Fibroblast of villous mesenchyme (primary cell): Measurements from ENCODE around the gene BDP1. TPM values are rescaled to one million over a fixed set of nuclear protein-coding genes. Genes with fewer than 3 reads are reported as not detected.
"Not testable (repeated sequence)": the region's sequence is repeated elsewhere in the genome, so short reads cannot be mapped to it uniquely, and the experiment has no call there.

Experiments used
- DNase-seq: peaks from one replicate; pipeline ENCODE4 v3.0.0-alpha.2; 2010; ENCODE audit warnings: low read depth
- H3K4me3 ChIP-seq: 2 replicates; pipeline ENCODE4 v1.5.1; 2011; ENCODE audit warnings: low read depth, mild to moderate bottlenecking, low read length
- total RNA-seq: library from RNA; depleted of rRNA; stranded (reverse); fragments of >200 nt; gene quantifications from 2 replicates; pipeline ENCODE4 v1.2.3, GENCODE V29; 2012
- TF ChIP-seq, protein P1 (sequence below): IDR thresholded peaks from 2 replicates; pipeline ENCODE4 v1.5.1; 2012; ENCODE audit warnings: low read depth, mild to moderate bottlenecking, low read length; ENCODE audit not compliant: insufficient read depth

BDP1 gene
- total RNA-seq, 1 donor: 28.5 TPM

- DNase-seq: no peak
- TF ChIP-seq, protein P1, sequence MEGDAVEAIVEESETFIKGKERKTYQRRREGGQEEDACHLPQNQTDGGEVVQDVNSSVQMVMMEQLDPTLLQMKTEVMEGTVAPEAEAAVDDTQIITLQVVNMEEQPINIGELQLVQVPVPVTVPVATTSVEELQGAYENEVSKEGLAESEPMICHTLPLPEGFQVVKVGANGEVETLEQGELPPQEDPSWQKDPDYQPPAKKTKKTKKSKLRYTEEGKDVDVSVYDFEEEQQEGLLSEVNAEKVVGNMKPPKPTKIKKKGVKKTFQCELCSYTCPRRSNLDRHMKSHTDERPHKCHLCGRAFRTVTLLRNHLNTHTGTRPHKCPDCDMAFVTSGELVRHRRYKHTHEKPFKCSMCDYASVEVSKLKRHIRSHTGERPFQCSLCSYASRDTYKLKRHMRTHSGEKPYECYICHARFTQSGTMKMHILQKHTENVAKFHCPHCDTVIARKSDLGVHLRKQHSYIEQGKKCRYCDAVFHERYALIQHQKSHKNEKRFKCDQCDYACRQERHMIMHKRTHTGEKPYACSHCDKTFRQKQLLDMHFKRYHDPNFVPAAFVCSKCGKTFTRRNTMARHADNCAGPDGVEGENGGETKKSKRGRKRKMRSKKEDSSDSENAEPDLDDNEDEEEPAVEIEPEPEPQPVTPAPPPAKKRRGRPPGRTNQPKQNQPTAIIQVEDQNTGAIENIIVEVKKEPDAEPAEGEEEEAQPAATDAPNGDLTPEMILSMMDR: no peak
- no peak overlapping the region for H3K4me3 ChIP-seq
Measured at GRCh38 chr5:71588533-71588885, 133.1 kb downstream of the BDP1 start.

DNA sequence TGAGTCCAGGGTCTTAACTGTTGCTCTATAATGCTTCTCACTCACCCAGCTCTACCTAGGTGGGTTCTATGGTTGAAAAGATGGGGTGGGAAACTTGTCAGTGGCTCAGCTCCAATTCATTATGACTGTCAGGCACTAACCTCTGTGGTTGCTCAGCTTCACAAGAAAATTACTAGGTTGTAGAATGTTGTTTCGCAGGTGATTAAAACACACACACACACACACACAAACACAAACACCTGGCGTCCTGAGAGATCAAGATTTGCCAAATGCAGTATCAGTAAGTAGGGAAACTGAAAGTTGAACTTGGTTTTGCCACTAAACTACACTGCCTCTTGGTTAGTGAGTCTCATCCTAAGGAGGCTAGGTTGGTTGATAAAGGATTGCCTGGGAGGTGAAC is 134.5 kb downstream of the BDP1 start:
- TF ChIP-seq, protein P1: no peak
- DNase-seq: no peak
- no peak overlapping the region for H3K4me3 ChIP-seq

- no peak for DNase-seq
- TF ChIP-seq, protein P1: no peak
Measured at GRCh38 chr5:71591100-71591499, 135.6 kb downstream of the BDP1 start.

DNA sequence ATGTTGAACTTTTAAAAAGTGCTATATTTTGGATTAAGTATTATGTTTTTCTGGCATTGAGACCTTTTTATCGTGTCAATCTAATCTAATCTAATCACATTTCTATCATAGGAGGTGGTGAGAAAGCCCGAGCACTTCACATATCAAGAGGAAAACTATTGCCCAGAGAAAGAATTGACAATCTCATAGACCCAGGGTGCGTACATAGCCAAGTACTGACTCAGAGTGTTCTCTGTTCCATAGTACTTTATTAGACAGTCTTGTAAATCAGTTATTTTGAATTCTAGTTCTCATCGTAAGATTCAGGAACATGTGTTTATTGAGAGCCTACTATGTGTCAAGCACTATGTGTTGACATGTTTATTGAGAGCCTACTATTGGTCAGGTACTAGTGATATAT is 140.7 kb downstream of the BDP1 start:
- no peak for DNase-seq
- TF ChIP-seq, protein P1: no peak
- no peak overlapping the region for H3K4me3 ChIP-seq

More at GRCh38 chr5:71591100-71591499, 135.6 kb downstream of the BDP1 start:
- no peak overlapping the region for H3K4me3 ChIP-seq

DNA sequence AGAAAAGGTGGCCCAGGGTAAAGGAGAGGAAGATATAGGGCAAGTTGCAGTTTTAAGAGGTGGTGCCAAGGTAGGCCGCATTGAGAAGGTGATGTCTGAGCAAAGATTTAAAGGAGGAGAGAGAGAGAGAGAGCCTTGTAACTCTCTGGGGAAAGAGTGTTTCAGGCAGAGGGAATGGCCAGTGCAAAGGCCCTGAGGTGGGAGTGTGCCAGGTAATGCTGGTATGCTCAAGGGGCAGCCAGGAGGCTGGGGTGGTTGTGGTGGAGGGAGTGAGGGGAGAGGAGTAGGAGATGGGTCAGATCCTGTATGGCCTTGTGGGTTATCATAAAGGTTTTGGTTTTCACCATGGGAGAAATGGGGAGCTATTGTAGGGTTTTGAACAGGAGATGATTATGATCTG is 141.6 kb downstream of the BDP1 start:
- no peak overlapping the region for H3K4me3 ChIP-seq
- DNase-seq: no peak
- TF ChIP-seq, protein P1: no peak

DNA sequence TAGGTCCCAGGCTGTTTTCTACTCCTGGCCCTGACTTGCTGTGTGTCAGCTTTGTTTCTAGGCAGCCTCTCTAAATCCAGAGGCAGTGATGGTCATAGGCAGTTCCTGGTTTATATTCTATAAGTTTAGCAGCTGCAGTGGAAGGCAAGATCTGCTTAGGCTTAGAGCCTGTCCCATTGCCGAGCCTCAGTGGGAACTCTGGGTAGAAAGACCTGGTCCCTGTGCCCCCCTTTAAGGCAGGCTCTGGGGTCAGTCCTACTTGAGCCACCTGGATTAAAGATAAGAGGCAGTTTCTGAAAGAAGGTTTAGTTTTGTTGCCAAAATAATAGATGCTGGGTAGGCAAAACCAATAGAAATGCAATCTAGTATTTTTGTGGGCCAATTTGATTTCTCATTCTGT is 145.3 kb downstream of the BDP1 start:
- TF ChIP-seq, protein P1: no peak
- no peak overlapping the region for H3K4me3 ChIP-seq
- DNase-seq: no peak

GRCh38 chr5:71601222-71602026 is 146.0 kb downstream of the BDP1 start:
- no peak overlapping the region for H3K4me3 ChIP-seq
- TF ChIP-seq, protein P1: peak; percentile 71
- peak; percentile 97 for DNase-seq

DNA sequence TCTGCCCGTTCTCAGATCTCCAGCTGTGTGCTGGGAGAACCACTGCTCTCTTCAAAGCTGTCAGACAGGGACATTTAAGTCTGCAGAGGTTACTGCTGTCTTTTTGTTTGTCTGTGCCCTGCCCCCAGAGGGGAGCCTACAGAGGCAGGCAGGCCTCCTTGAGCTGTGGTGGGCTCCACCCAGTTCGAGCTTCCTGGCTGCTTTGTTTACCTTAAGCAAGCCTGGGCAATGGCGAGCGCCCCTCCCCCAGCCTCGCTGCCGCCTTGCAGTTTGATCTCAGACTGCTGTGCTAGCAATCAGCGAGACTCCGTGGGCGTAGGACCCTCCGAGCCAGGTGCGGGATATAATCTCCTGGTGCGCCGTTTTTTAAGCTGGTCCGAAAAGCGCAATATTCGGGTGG is 154.5 kb downstream of the BDP1 start:
- not testable (repeated sequence) for DNase-seq

More for the DNA sequence above, 154.5 kb downstream of the BDP1 start:
- not testable (repeated sequence) for H3K4me3 ChIP-seq
